ENCODE results near the gene SENP2. TPM values are rescaled to one million over a fixed set of nuclear protein-coding genes. Genes with fewer than 3 reads are reported as not detected.

Gene SENP2
- total RNA-seq, 3 donors from 2014 or later (not counting 1 experiment from before 2014, with no cell fraction given), result 57.8 to 59.8 (median 58.7) TPM

- DNase-seq (no peak), ATAC-seq (no peak)
- no peak overlapping the region for H3K4me3 ChIP-seq (ENCODE audit: low read length)
- H3K27me3 ChIP-seq (ENCODE audit: control insufficient read depth, insufficient read depth, low read length), result no peaks in the 10 kb centered on the region
- H3K36me3 ChIP-seq (ENCODE audit: control insufficient read depth, insufficient read depth, low read length), result no peaks in the 10 kb centered on the region
- intact Hi-C loops (cut with micrococcal nuclease), result no loop called here
- TF ChIP-seq CTCF (IDR thresholded peaks at IDR 0.05), result no peak
- H3K27ac Mint-ChIP-seq, result no peak overlapping the region
- H3K9me3 Mint-ChIP-seq, result no peaks in the 10 kb centered on the region
- no peaks in the 10 kb centered on the region for H3K9me3 ChIP-seq (ENCODE audit: control insufficient read depth, insufficient read depth, low read length)
- 62% methylated on average over 13 of the region's 14 CpGs for WGBS (ENCODE audit: insufficient coverage)
- no peaks in the 10 kb centered on the region for H3K27me3 Mint-ChIP-seq (ENCODE audit: low read depth in 2 of 2)
- H3K4me1 Mint-ChIP-seq, result no peaks in the 10 kb centered on the region
- no peaks in the 10 kb centered on the region for H3K4me1 ChIP-seq (ENCODE audit: control insufficient read depth, insufficient read depth, low read length)
- H3K27ac ChIP-seq (ENCODE audit: low read length), result no peak overlapping the region
- no peak overlapping the region for H3K4me3 Mint-ChIP-seq
- H3K36me3 Mint-ChIP-seq, result no peaks in the 10 kb centered on the region
Measured at GRCh38 chr3:185646382-185647133, 60.5 kb downstream of the SENP2 start.

- Mint-ChIP-seq H3K4me1 (peaks cover 0 to 3% of the 10 kb centered on the region in 2 donors), H3K27me3 (ENCODE audit: low read depth in 2 of 2) (no peaks in the 10 kb centered on the region), H3K36me3 (no peaks in the 10 kb centered on the region), H3K27ac (no peak overlapping the region), H3K9me3 (no peaks in the 10 kb centered on the region), H3K4me3 (no peak overlapping the region)
- intact Hi-C loops (cut with micrococcal nuclease), result no loop called here
- 77% methylated on average over 19 of the region's 19 CpGs for WGBS (ENCODE audit: insufficient coverage)
- Histone ChIP-seq H3K36me3 (ENCODE audit: control insufficient read depth, insufficient read depth, low read length) (no peaks in the 10 kb centered on the region), H3K9me3 (ENCODE audit: control insufficient read depth, insufficient read depth, low read length) (no peaks in the 10 kb centered on the region), H3K27ac (ENCODE audit: low read length) (no peak overlapping the region), H3K4me3 (ENCODE audit: low read length) (no peak overlapping the region), H3K27me3 (ENCODE audit: control insufficient read depth, insufficient read depth, low read length) (no peaks in the 10 kb centered on the region), H3K4me1 (ENCODE audit: control insufficient read depth, insufficient read depth, low read length) (no peaks in the 10 kb centered on the region)
- ATAC-seq, result no peak
- DNase-seq, result no peak
- no peak for TF ChIP-seq CTCF (IDR thresholded peaks at IDR 0.05)
Measured at GRCh38 chr3:185647134-185647879, 61.2 kb downstream of the SENP2 start.

- H3K27ac Mint-ChIP-seq, result no peak overlapping the region
- Histone ChIP-seq H3K9me3 (ENCODE audit: control insufficient read depth, insufficient read depth, low read length) (no peaks in the 10 kb centered on the region), H3K27ac (ENCODE audit: low read length) (no peak overlapping the region), H3K4me1 (ENCODE audit: control insufficient read depth, insufficient read depth, low read length) (no peaks in the 10 kb centered on the region), H3K4me3 (ENCODE audit: low read length) (no peak overlapping the region), H3K27me3 (ENCODE audit: control insufficient read depth, insufficient read depth, low read length) (no peaks in the 10 kb centered on the region), H3K36me3 (ENCODE audit: control insufficient read depth, insufficient read depth, low read length) (no peaks in the 10 kb centered on the region)
- H3K9me3 Mint-ChIP-seq, result no peaks in the 10 kb centered on the region
- intact Hi-C loops (cut with micrococcal nuclease), result no loop called here
- no peak for DNase-seq
- 95% methylated on average over 10 of the region's 10 CpGs for WGBS (ENCODE audit: insufficient coverage)
- H3K36me3 Mint-ChIP-seq, result no peaks in the 10 kb centered on the region
- TF ChIP-seq CTCF (IDR thresholded peaks at IDR 0.05), result no peak
- ATAC-seq, result no peak
- no peaks in the 10 kb centered on the region for H3K27me3 Mint-ChIP-seq (ENCODE audit: low read depth in 2 of 2)
- peaks cover 0 to 5% of the 10 kb centered on the region in 2 donors for H3K4me1 Mint-ChIP-seq
- H3K4me3 Mint-ChIP-seq, result no peak overlapping the region
Measured at GRCh38 chr3:185647880-185648210, 61.8 kb downstream of the SENP2 start.

Measured in natural killer cell (primary cell).